ENCODE results near the gene CES4A. TPM values are rescaled to one million over a fixed set of nuclear protein-coding genes. Genes with fewer than 3 reads are reported as not detected.

The CES4A gene
- total and polyA plus RNA-seq, 2 of the 13 experiments (the other 11 are each of a cell fraction or from before 2014, with no cell fraction given) = 0.09 to 0.17 TPM

DNA sequence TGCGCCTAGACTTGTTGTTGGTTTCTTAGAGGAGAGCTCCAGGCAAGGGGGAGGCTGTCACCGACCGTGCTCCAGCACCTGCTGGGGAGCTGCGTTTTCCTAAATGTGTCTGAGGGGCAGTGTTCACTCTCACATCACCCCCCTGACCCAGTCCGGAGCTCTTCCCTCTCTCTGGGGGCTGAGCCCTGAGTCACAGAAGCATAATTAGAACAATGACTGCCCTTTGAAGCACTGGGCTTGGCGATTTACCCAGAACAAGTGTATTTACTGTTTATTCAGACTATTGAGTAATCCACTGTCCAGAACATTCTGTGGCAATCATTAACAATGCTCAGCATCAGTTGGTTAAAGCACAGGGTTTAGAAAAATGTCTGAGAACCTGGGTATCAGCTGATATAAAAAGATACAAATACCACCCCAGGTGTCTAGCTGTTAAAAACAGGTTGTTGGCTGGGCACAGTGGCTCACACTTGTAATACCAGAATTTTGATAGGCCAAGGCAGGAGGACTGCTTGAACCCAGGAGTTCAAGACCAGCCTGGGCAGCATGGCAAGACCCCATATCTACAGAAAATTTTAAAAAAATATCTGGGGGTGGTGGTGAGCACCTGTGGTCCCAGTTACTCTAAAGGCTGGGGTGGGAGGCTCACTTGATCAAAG is 8.1 kb downstream of the CES4A start (continued):
- TF ChIP-seq, protein P1, sequence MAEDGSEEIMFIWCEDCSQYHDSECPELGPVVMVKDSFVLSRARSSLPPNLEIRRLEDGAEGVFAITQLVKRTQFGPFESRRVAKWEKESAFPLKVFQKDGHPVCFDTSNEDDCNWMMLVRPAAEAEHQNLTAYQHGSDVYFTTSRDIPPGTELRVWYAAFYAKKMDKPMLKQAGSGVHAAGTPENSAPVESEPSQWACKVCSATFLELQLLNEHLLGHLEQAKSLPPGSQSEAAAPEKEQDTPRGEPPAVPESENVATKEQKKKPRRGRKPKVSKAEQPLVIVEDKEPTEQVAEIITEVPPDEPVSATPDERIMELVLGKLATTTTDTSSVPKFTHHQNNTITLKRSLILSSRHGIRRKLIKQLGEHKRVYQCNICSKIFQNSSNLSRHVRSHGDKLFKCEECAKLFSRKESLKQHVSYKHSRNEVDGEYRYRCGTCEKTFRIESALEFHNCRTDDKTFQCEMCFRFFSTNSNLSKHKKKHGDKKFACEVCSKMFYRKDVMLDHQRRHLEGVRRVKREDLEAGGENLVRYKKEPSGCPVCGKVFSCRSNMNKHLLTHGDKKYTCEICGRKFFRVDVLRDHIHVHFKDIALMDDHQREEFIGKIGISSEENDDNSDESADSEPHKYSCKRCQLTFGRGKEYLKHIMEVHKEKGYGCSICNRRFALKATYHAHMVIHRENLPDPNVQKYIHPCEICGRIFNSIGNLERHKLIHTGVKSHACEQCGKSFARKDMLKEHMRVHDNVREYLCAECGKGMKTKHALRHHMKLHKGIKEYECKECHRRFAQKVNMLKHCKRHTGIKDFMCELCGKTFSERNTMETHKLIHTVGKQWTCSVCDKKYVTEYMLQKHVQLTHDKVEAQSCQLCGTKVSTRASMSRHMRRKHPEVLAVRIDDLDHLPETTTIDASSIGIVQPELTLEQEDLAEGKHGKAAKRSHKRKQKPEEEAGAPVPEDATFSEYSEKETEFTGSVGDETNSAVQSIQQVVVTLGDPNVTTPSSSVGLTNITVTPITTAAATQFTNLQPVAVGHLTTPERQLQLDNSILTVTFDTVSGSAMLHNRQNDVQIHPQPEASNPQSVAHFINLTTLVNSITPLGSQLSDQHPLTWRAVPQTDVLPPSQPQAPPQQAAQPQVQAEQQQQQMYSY (CRISPR knock-in tag; IDR thresholded peaks at IDR 0.05) = no peak
- TF ChIP-seq ESRRA (CRISPR knock-in tag; IDR thresholded peaks at IDR 0.05; ENCODE audit: low read depth) (no peak), ZNF674 (CRISPR knock-in tag; IDR thresholded peaks at IDR 0.05; ENCODE audit: low read depth) (no peak), ZNF337 (CRISPR knock-in tag; IDR thresholded peaks at IDR 0.05; ENCODE audit: borderline replicate concordance, low read depth) (no peak), PAWR (CRISPR knock-in tag; IDR thresholded peaks at IDR 0.05; ENCODE audit: borderline replicate concordance) (no peak), DPF2 (CRISPR knock-in tag; IDR thresholded peaks at IDR 0.05; ENCODE audit: borderline replicate concordance, low read depth) (peak; percentile 79; the same call in 1 of the 2 replicates), ZNF275 (CRISPR knock-in tag; IDR thresholded peaks at IDR 0.05; ENCODE audit: borderline replicate concordance) (0 out of 2 replicates have a peak, but pooled peaks have one; percentile 51), SCMH1 (CRISPR knock-in tag; IDR thresholded peaks at IDR 0.05; ENCODE audit: borderline replicate concordance) (no peak), ZNF747 (CRISPR knock-in tag; IDR thresholded peaks at IDR 0.05; ENCODE audit: borderline replicate concordance) (no peak), SMARCE1 (IDR thresholded peaks at IDR 0.05; ENCODE audit: borderline replicate concordance) (no peak), ZNF317 (CRISPR knock-in tag; IDR thresholded peaks at IDR 0.05) (peak; percentile 65; the same call in 1 of the 2 replicates), JUND (CRISPR knock-in tag; IDR thresholded peaks at IDR 0.05) (no peak), ZSCAN29 (CRISPR knock-in tag; conservative IDR thresholded peaks at IDR 0.05) (no peak), SPEN (CRISPR knock-in tag; IDR thresholded peaks at IDR 0.05; ENCODE audit: low read depth) (no peak), ZNF468 (CRISPR knock-in tag; IDR thresholded peaks at IDR 0.05) (no peak), TBX2 (CRISPR knock-in tag; IDR thresholded peaks at IDR 0.05; ENCODE audit: borderline replicate concordance) (0 out of 2 replicates have a peak, but pooled peaks have one; percentile 49), ZNF816 (CRISPR knock-in tag; IDR thresholded peaks at IDR 0.05; ENCODE audit: borderline replicate concordance) (peak; percentile 83)
- TF ChIP-seq, protein P2, sequence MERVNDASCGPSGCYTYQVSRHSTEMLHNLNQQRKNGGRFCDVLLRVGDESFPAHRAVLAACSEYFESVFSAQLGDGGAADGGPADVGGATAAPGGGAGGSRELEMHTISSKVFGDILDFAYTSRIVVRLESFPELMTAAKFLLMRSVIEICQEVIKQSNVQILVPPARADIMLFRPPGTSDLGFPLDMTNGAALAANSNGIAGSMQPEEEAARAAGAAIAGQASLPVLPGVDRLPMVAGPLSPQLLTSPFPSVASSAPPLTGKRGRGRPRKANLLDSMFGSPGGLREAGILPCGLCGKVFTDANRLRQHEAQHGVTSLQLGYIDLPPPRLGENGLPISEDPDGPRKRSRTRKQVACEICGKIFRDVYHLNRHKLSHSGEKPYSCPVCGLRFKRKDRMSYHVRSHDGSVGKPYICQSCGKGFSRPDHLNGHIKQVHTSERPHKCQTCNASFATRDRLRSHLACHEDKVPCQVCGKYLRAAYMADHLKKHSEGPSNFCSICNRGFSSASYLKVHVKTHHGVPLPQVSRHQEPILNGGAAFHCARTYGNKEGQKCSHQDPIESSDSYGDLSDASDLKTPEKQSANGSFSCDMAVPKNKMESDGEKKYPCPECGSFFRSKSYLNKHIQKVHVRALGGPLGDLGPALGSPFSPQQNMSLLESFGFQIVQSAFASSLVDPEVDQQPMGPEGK (CRISPR knock-in tag; IDR thresholded peaks at IDR 0.05) = peak; percentile 79
- TF ChIP-seq, protein P3, sequence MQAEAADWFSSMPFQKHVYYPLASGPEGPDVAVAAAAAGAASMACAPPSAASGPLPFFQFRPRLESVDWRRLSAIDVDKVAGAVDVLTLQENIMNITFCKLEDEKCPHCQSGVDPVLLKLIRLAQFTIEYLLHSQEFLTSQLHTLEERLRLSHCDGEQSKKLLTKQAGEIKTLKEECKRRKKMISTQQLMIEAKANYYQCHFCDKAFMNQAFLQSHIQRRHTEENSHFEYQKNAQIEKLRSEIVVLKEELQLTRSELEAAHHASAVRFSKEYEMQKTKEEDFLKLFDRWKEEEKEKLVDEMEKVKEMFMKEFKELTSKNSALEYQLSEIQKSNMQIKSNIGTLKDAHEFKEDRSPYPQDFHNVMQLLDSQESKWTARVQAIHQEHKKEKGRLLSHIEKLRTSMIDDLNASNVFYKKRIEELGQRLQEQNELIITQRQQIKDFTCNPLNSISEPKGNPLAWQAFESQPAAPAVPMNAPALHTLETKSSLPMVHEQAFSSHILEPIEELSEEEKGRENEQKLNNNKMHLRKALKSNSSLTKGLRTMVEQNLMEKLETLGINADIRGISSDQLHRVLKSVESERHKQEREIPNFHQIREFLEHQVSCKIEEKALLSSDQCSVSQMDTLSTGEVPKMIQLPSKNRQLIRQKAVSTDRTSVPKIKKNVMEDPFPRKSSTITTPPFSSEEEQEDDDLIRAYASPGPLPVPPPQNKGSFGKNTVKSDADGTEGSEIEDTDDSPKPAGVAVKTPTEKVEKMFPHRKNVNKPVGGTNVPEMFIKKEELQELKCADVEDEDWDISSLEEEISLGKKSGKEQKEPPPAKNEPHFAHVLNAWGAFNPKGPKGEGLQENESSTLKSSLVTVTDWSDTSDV (CRISPR knock-in tag; IDR thresholded peaks at IDR 0.05) = no peak
